Activated T-helper 2 cell treated with anti-CD3 and anti-CD28 coated beads, Interferon-gamma antibody, Interleukin-2, Interleukin-4, amounts not matched to agents 10 μg/mL and 5 μg/mL and 100 μg/mL, durations not matched to agents 14 hours and 24 hours and 36 hours (primary cell): ENCODE data around the gene SLC35F3. TPM values are rescaled to one million over a fixed set of nuclear protein-coding genes. Genes with fewer than 3 reads are reported as not detected.

Experiments
- DNase-seq: peaks from one replicate; pipeline ENCODE4 v3.0.0; 2021; ENCODE audit warnings: low spot score
- H3K27ac Mint-ChIP-seq: one replicate; pipeline ENCODE4 v1.8.0; 2021; ENCODE audit warnings: mixed read lengths
- H3K27me3 Mint-ChIP-seq: one replicate; pipeline ENCODE4 v1.8.0; 2021; ENCODE audit warnings: low read depth, mixed read lengths
- H3K36me3 Mint-ChIP-seq: one replicate; pipeline ENCODE4 v1.8.0; 2021; ENCODE audit warnings: low read depth, mixed read lengths
- H3K4me1 Mint-ChIP-seq: one replicate; pipeline ENCODE4 v1.8.0; 2021; ENCODE audit warnings: low read depth, mixed read lengths
- H3K4me3 Mint-ChIP-seq: one replicate; pipeline ENCODE4 v1.8.0; 2021; ENCODE audit warnings: low read depth, mild to moderate bottlenecking, moderate library complexity, mixed read lengths
- H3K9me3 Mint-ChIP-seq: one replicate; pipeline ENCODE4 v1.8.0; 2021; ENCODE audit warnings: mixed read lengths
- intact Hi-C: fragments of 100-400 bp; cut with micrococcal nuclease; formaldehyde crosslinking; loops from one replicate; pipeline ENCODE4 v1.15.1; 2023
- total RNA-seq: library from RNA; stranded (reverse); gene quantifications from 2 replicates; pipeline ENCODE4 v1.2.3, GENCODE V29; 2022

Gene SLC35F3
- total RNA-seq, 1 donor from 2014 or later, result 2.5 TPM

DNA sequence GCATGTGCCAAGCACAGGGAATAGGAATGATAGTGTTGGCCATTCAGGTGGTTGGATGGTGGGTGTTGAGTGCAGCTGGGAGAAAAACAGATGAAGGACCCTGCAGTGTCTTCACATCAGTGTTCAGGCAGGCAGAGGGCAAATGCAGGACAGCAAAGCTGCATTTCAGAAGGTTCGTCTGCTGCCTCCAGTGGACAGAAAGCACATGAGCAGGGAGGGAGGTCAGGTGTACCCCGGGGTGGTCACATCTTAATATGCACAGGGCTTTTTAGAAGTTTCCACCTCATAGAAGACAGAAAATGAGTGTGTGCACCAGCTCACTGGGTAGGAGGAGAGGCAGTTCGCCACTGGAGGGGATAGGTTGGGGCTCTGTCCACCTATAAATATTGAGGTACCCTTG lies 184.9 kb downstream of the SLC35F3 start:
- Mint-ChIP-seq H3K9me3 (no peaks in the 10 kb centered on the region), H3K4me3 (no peak overlapping the region), H3K27me3 (peaks cover 9% of the 10 kb centered on the region), H3K36me3 (no peaks in the 10 kb centered on the region), H3K4me1 (no peaks in the 10 kb centered on the region), H3K27ac (no peak overlapping the region)
- intact Hi-C loops, result no loop called here
- DNase-seq, result no peak

DNA sequence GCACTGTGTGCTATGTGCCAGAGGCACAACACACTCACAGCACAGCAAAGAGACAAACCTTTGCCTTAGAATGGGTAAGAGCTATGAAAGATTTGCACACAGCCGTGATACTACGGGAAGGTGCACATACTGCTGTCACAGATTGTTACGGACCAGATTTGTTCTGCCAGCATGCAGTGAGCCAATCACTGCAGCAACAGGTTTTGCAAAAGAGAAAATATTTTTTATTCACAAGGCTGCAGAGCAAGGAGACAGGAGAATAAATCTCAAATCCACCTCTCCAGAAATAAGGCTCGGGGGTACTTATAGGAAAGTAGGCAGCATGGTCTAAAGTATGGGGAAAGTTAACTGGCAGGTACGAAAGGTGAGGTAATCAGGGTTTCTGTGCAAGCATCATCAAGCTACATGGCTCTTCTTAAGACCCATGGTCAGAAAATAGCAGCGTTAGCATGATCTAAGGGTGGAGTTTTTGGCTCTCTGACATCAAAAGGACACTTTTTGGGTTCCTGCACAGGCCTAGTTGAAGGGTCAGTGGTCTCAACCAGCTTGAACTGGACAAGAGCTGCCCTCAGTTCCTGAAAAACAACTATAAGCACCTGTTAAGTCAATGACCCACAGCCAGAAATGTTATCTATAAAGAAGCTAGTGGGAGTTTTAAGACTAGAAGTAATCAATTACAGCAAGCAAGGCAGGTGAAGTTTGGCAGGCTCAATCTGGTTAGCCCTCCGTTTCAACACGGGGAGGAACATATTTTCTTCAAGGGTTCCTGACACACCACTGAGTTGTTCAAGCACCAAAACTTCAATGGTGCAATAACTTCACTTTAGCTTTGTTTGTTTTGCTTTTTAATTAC lies 186.0 kb downstream of the SLC35F3 start:
- Mint-ChIP-seq H3K27me3 (peaks cover 9% of the 10 kb centered on the region), H3K4me1 (no peaks in the 10 kb centered on the region), H3K9me3 (no peaks in the 10 kb centered on the region), H3K36me3 (no peaks in the 10 kb centered on the region), H3K27ac (no peak overlapping the region), H3K4me3 (no peak overlapping the region)
- DNase-seq, result no peak
- intact Hi-C loops, result no loop called here

DNA sequence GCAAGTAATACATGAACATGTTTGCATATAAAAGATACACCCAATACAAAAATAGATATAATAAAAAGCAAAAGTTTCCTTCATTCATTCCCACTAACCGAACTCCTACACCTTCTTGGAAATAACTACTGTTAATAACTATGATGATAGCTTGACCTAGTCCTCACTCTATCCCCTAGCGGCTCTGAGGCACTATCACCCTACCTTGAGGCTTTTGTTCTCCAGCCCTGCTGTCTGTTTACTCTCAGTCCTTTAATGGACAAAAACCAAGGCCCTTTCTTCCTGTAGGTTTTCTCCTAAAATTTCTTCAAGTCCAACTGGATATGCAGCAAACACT lies 186.6 kb downstream of the SLC35F3 start:
- Mint-ChIP-seq H3K4me3 (no peak overlapping the region), H3K27ac (no peak overlapping the region), H3K27me3 (peaks cover 9% of the 10 kb centered on the region)

DNA sequence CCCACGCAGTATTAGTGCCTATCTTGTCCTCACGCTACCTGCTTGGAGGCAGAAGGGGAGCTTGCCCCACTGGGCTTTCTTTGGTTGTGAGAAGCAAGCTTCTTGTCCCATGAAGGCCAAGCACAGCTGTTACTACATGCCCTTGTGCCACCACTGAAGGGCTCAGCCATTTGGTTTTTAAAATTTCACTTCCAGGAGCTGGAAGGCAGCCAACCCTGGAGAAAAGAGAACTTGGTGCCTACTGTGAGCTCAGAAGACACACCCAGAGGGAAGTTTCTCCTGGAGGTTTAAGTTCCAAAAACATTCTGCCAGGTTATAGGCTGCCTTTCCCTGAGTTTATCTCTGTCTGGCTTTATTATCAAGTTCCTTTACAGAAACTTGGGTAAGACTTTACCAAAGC lies 187.4 kb downstream of the SLC35F3 start:
- H3K27me3 Mint-ChIP-seq, result peaks cover 9% of the 10 kb centered on the region
- H3K4me1 Mint-ChIP-seq, result no peaks in the 10 kb centered on the region
- no peaks in the 10 kb centered on the region for H3K9me3 Mint-ChIP-seq
- H3K4me3 Mint-ChIP-seq, result no peak overlapping the region
- no peak for DNase-seq
- H3K36me3 Mint-ChIP-seq, result no peaks in the 10 kb centered on the region
- intact Hi-C loops, result no loop called here
- no peak overlapping the region for H3K27ac Mint-ChIP-seq

More for the DNA sequence above, 186.6 kb downstream of the SLC35F3 start:
- intact Hi-C loops, result no loop called here
- Mint-ChIP-seq H3K36me3 (no peaks in the 10 kb centered on the region), H3K9me3 (no peaks in the 10 kb centered on the region), H3K4me1 (no peaks in the 10 kb centered on the region)
- no peak for DNase-seq

DNA sequence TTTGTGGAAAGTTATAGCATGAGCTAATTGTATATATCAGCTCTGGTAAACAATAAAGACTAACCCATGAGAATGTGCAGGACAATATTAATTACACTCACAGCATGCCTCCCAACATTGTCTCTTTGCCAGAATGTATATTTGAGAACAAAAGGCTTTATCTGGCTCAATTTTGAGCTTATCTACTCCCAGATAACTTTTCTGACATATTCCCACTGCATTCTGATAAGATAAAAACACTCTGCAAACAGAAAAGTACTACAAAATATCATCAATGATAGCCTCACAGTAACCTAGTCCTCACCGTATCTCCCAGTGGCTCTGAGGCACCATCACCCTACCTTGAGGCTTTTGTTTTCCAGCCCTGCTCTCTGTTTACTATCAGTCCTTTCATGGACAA lies 188.6 kb downstream of the SLC35F3 start:
- Mint-ChIP-seq H3K27me3 (peaks cover 5% of the 10 kb centered on the region), H3K4me3 (no peak overlapping the region), H3K9me3 (no peaks in the 10 kb centered on the region), H3K4me1 (no peaks in the 10 kb centered on the region), H3K36me3 (no peaks in the 10 kb centered on the region), H3K27ac (no peak overlapping the region)
- no peak for DNase-seq
- intact Hi-C loops, result no loop called here

DNA sequence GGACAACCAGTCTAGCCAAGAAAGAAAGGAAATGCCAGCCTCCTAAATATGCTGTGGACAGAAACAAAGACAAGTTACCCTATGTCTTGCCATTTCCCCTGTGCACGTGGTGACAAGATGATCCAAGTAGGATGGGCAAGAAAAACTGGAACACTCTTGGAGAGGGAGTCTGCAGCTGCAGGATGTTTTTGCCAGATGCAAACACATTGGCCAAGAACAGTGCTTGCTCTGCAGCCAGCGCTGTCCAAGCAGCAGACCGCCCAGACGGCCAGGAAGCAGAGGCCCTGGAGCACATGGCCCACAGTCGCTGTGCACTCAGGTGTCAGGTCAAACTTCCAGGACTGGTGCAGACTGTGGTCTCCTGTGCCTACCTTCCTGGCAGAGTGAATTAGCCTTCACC lies 189.3 kb downstream of the SLC35F3 start:
- no peaks in the 10 kb centered on the region for H3K36me3 Mint-ChIP-seq

DNA sequence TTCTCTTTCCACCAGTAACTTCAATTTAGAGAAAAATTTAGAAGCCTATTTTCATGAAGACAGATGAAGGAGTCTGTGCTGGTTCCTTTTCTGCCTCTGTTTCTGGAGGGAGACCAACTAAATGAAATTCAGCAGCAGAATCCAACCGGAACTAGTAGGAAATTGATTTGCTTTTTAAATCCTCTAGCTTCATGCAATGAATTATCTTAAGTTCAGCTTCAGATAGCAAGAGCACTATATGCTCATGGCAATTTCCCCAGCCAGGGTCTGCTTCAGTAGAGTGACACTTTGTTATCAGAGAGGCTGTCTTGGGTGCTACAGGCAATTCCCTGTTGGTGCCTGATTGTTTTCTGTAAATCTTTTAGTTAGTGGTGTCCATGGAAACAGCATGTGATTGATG lies 189.7 kb downstream of the SLC35F3 start:
- no peak overlapping the region for H3K27ac Mint-ChIP-seq
- H3K27me3 Mint-ChIP-seq, result peaks cover 5% of the 10 kb centered on the region
- DNase-seq, result no peak
- H3K9me3 Mint-ChIP-seq, result no peaks in the 10 kb centered on the region
- H3K4me1 Mint-ChIP-seq, result no peaks in the 10 kb centered on the region
- H3K4me3 Mint-ChIP-seq, result no peak overlapping the region
- intact Hi-C loops, result no loop called here
- no peaks in the 10 kb centered on the region for H3K36me3 Mint-ChIP-seq

More for the DNA sequence above, 189.3 kb downstream of the SLC35F3 start:
- no peak for DNase-seq
- H3K9me3 Mint-ChIP-seq, result no peaks in the 10 kb centered on the region
- no peak overlapping the region for H3K4me3 Mint-ChIP-seq
- no peak overlapping the region for H3K27ac Mint-ChIP-seq
- H3K4me1 Mint-ChIP-seq, result no peaks in the 10 kb centered on the region
- intact Hi-C loops, result no loop called here
- H3K27me3 Mint-ChIP-seq, result peaks cover 5% of the 10 kb centered on the region

DNA sequence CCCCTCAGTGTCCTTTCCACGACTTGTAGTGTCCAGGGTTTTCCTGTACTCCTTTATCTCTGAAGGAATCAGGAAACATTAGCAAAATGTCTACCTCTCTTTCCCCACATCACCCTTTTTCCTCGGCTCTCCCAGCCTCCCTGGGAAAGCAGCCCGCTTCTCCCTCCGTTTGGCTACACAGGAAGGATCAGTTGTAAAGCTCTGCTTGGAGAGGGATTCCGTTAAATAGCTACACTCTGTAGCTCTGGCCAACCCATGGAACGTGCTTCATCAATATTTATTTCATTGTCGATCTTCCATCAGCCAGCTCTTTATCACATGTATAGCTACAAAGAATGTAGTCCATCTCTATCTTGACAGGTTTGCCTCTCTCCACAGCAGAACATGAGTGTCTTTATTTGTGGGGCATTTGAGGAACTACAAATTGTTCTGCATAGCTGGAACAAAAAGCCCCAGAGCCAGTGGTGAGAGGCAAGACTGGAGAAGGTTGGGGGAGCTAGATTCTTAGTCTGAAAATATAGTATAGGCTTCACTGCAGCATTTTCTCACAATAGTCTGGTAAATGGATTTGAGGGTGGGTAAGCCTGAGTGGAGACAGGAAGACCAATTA lies 191.8 kb downstream of the SLC35F3 start:
- Mint-ChIP-seq H3K36me3 (no peaks in the 10 kb centered on the region), H3K4me1 (no peaks in the 10 kb centered on the region), H3K27ac (no peak overlapping the region), H3K27me3 (peaks cover 7% of the 10 kb centered on the region), H3K4me3 (no peak overlapping the region), H3K9me3 (no peaks in the 10 kb centered on the region)
- no peak for DNase-seq
- intact Hi-C loops, result no loop called here

DNA sequence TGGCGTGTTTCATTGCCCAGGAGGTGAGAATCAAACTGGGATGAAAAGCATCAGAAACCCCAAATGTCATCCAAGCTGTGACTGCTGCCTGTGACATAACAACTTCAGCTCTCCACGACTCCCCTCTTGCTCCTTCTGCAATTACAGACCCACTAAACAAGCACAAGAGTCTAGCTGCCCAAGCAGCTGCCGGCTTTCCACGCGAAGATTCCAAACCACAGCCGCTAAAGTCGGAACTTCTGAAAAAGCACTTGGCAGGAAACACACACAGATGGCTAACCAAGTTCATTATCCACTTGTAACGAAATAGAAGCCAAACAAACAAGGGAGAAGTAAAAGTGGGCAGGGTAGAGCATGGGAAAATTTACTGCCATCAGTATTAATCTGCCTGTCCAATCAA lies 198.1 kb downstream of the SLC35F3 start:
- Mint-ChIP-seq H3K27me3 (peaks cover 18% of the 10 kb centered on the region), H3K9me3 (no peaks in the 10 kb centered on the region), H3K4me1 (no peaks in the 10 kb centered on the region), H3K4me3 (no peak overlapping the region), H3K27ac (no peak overlapping the region), H3K36me3 (no peaks in the 10 kb centered on the region)
- DNase-seq, result no peak
- intact Hi-C loops, result no loop called here

DNA sequence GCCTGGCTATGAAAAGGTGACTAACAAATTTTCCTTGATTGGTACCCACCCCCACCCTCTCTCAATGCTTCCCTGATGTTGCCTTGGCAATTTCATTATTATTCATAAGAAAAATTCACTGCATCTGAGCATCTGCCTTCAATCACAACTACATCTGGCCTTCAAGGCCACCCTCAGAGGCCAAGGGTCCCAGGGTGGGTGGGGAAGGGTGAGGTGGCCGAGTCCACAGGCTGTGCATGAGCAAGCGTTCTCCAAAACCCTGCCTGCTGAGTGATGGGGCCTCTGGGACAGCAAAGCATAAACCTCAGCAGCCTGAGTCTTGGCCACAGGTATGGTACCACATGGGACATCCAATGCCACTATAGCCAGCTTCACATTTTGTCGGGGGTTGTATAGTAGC lies 198.7 kb downstream of the SLC35F3 start:
- peaks cover 18% of the 10 kb centered on the region for H3K27me3 Mint-ChIP-seq
- DNase-seq, result no peak
- intact Hi-C loops, result no loop called here
- H3K4me1 Mint-ChIP-seq, result no peaks in the 10 kb centered on the region
- H3K27ac Mint-ChIP-seq, result no peak overlapping the region
- H3K9me3 Mint-ChIP-seq, result no peaks in the 10 kb centered on the region
- no peak overlapping the region for H3K4me3 Mint-ChIP-seq
- no peaks in the 10 kb centered on the region for H3K36me3 Mint-ChIP-seq

DNA sequence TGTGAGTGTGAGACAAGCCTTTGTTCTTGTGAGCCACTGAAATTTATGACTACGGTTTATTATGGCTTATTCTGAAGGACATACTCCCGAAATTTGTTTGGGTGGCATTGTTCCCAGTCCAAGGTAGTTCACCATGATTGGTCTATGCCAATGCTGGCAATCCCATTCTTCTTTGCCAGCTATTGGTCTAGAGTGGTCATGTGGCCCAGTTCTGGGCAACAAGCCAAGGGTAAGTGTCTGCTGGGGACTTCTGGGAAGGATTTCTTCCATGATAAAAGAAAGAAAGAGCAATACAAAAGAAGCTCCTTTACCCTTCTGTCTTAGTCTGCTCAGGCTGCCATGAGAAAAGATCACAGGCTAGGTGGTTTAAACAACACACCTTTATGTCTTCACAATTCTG lies 201.6 kb downstream of the SLC35F3 start:
- no peaks in the 10 kb centered on the region for H3K9me3 Mint-ChIP-seq
- intact Hi-C loops, result no loop called here
- no peak for DNase-seq
- H3K36me3 Mint-ChIP-seq, result no peaks in the 10 kb centered on the region
- no peak overlapping the region for H3K27ac Mint-ChIP-seq
- H3K27me3 Mint-ChIP-seq, result peaks cover 23% of the 10 kb centered on the region
- H3K4me3 Mint-ChIP-seq, result no peak overlapping the region
- no peaks in the 10 kb centered on the region for H3K4me1 Mint-ChIP-seq

DNA sequence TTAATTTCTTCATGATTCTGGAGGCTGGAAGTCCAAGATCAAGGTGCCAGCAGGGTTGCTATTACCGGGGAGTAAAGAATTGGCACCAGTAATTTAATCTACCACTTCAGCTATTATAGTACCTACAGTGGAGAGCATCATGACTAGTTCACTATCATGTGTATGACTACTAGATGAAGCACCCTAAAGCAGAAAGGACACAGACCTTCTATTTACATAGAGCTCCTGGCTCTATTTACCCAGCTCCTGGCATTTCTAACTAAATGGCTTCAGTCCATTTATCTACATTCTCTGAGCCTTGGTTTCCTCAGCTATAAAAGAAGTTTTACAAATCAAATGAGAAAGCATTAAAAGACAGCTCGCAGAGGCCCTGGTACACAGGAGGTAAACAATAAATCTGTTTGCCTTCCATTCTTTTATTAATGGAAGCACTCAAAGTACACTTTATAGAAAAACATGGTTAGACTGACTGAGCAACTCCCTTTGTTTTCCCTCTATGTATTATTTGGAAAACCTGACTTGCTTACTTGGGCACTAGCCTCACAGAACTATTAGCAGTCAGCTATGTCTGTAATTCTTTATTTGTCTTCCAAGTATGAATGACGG lies 203.0 kb downstream of the SLC35F3 start:
- Mint-ChIP-seq H3K27me3 (peaks cover 15% of the 10 kb centered on the region), H3K27ac (no peak overlapping the region), H3K9me3 (no peaks in the 10 kb centered on the region)

DNA sequence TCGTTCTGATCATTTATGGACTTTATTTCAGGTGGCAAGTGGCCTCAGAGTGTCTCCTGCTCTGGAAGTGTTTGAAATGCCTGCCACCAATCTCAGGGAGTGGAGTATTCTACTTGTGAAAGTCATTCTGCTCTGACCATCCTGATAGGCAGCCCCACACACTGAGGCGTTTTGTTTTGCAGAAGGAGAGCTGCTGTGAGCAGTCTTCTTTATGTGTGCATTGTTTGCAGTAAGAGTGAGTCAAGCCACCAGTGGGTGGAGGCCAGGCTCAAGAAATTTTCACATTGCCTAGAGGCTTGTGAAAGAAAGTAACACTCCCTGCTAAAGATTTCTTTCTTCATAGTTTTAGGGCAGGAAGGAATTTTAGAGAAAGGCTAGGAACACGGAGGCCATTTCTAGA lies 204.4 kb downstream of the SLC35F3 start:
- intact Hi-C loops, result no loop called here
- Mint-ChIP-seq H3K27ac (no peak overlapping the region), H3K9me3 (no peaks in the 10 kb centered on the region), H3K27me3 (peaks cover 10% of the 10 kb centered on the region), H3K36me3 (no peaks in the 10 kb centered on the region), H3K4me3 (no peak overlapping the region), H3K4me1 (no peaks in the 10 kb centered on the region)
- no peak for DNase-seq

More for the DNA sequence above, 203.0 kb downstream of the SLC35F3 start:
- no peak for DNase-seq
- intact Hi-C loops, result no loop called here
- Mint-ChIP-seq H3K4me1 (no peaks in the 10 kb centered on the region), H3K4me3 (no peak overlapping the region), H3K36me3 (no peaks in the 10 kb centered on the region)
